GM23248 (cell line): ENCODE measurements around the gene MUC21. TPM values are rescaled to one million over a fixed set of nuclear protein-coding genes. Genes with fewer than 3 reads are reported as not detected.

Experiments
- DNase-seq: peaks from one replicate; pipeline ENCODE4 v3.0.0-alpha.2; 2015
- H2AFZ ChIP-seq: fragments of 200-600 bp; sonication (generic); 2 replicates; pipeline ENCODE4 v1.6.1; 2016; ENCODE audit warnings: antibody characterized with exemption
- H3F3A ChIP-seq: fragments of 200-600 bp; sonication (generic); 2 replicates; pipeline ENCODE4 v1.6.1; 2016; ENCODE audit warnings: mild to moderate bottlenecking, antibody characterized with exemption, mixed run types; ENCODE audit not compliant: insufficient read depth
- H3K27ac ChIP-seq: fragments of 200-600 bp; sonication (generic); 2 replicates; pipeline ENCODE4 v1.5.1; 2016; ENCODE audit warnings: mild to moderate bottlenecking
- H3K27me3 ChIP-seq: fragments of 200-600 bp; sonication (generic); replicated peaks from 2 replicates; pipeline ENCODE4 v1.6.1; 2016; ENCODE audit warnings: mild to moderate bottlenecking; ENCODE audit not compliant: insufficient read depth
- H3K36me3 ChIP-seq: fragments of 200-600 bp; sonication (generic); 2 replicates; pipeline ENCODE4 v1.6.1; 2016; ENCODE audit warnings: low read depth, mild to moderate bottlenecking
- H3K4me1 ChIP-seq: fragments of 200-600 bp; sonication (generic); 2 replicates; pipeline ENCODE4 v1.6.1; 2016; ENCODE audit warnings: mild to moderate bottlenecking; ENCODE audit not compliant: insufficient read depth
- H3K4me2 ChIP-seq: fragments of 200-600 bp; sonication (generic); one replicate; pipeline ENCODE4 v1.6.1; 2016; ENCODE audit warnings: mild to moderate bottlenecking; ENCODE audit not compliant: unreplicated experiment
- H3K4me3 ChIP-seq: fragments of 200-600 bp; sonication (generic); 2 replicates; pipeline ENCODE4 v1.5.1; 2016; ENCODE audit warnings: mild to moderate bottlenecking
- H3K79me2 ChIP-seq: fragments of 200-600 bp; sonication (generic); 2 replicates; pipeline ENCODE4 v1.6.1; 2016; ENCODE audit warnings: mild to moderate bottlenecking; ENCODE audit not compliant: insufficient read depth
- H3K9ac ChIP-seq: fragments of 200-600 bp; sonication (generic); 2 replicates; pipeline ENCODE4 v1.6.1; 2016; ENCODE audit warnings: mild to moderate bottlenecking
- H3K9me2 ChIP-seq: fragments of 200-600 bp; sonication (generic); 2 replicates; pipeline ENCODE4 v1.6.1; 2016; ENCODE audit warnings: mixed run types, mild to moderate bottlenecking, moderate library complexity; ENCODE audit not compliant: insufficient read depth
- H3K9me3 ChIP-seq: fragments of 200-600 bp; sonication (generic); one replicate; pipeline ENCODE4 v1.6.1; 2017; ENCODE audit warnings: low read depth
- H4K20me1 ChIP-seq: fragments of 200-600 bp; sonication (generic); 2 replicates; pipeline ENCODE4 v1.6.0; 2016; ENCODE audit not compliant: insufficient read depth
- EZH2 ChIP-seq: fragments of 200-600 bp; sonication (generic); IDR thresholded peaks from 2 replicates; pipeline ENCODE4 v1.6.1; 2018; ENCODE audit warnings: antibody characterized with exemption, mild to moderate bottlenecking; ENCODE audit not compliant: insufficient read depth, poor library complexity, severe bottlenecking
- EZH2phosphoT487 ChIP-seq: fragments of 200-600 bp; sonication (generic); IDR thresholded peaks from 2 replicates; pipeline ENCODE4 v1.6.1; 2018; ENCODE audit warnings: antibody characterized with exemption, moderate library complexity, mild to moderate bottlenecking, low read depth; ENCODE audit not compliant: insufficient read depth
- WGBS, 2 experiments: methylation state at CpG; one replicate each; pipeline ENCODE4 v1.1.6; 2015 to 2017; ENCODE audit warnings: low lambda C conversion rate in 2 of 2, low coverage in 1 of 2; ENCODE audit errors: missing lambda C conversion rate in 2 of 2; 5-methylcytosine and 5-hydroxymethylcytosine counted together
- in situ Hi-C: fragments of 300-500 bp; cut with MboI; formaldehyde crosslinking; loops from 2 replicates; pipeline ENCODE4 v1.15.0; 2020
- polyA plus RNA-seq: library from polyadenylated mRNA; unstranded; fragments of >200 nt; fragmentation: Nextera tagmentation; extraction: Ambion mirVana; gene quantifications from 2 replicates; pipeline ENCODE4 v1.2.1, GENCODE V29; 2016
- total RNA-seq: library from RNA; depleted of rRNA; stranded (reverse); fragments of >200 nt; shearing (Covaris generic); gene quantifications from 2 replicates; pipeline ENCODE4 v1.2.3, GENCODE V29; 2014

MUC21 gene
- total and polyA plus RNA-seq, 2 experiments from 2014 or later: not detected

DNA sequence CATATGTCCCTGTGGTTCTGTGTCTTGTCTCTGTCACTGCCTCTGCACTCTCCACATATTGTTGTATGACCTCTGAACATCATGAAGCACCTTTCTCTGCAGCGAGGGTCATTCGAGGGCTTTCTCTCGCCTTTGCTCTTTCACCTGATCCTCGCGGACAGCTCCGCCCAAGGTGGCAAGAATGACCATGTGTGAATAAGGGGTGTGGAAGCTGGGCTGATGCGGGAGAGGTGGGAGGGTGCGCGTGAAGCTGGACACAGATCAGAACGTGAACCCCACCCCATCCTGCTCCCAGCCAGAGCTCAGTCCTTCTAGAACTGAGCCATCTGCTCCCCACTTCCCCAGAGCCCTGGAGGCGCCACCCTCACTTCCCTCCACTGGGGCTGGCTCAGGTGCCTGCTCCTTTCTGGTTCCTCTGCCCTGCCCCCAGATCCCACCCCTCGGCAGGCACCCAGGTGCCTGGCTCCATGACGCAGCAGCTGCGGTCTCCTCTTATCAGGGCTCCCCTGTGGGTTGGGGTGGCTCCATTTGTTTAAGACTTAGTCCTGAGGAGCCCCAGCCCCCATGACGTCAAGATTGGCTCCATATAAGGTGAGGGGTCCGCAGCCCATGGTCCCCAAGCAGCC is 43.0 kb upstream of the MUC21 start, which contains the start of gene MUCL3:
Gene MUCL3, plus strand, starts transcription at position 613 of the 626 bp plus-strand sequence. CDS start 27 bp downstream, outside the sequence.
- Histone ChIP-seq H3K36me3 (no peaks in the 10 kb centered on the region), H3K4me1 (no peaks in the 10 kb centered on the region; the same call in 1 of the 2 replicates), H3K4me2 (no peak within 1 kb of the TSS), H4K20me1 (no peaks in the 10 kb centered on the region), H2AFZ (no peak within 1 kb of the TSS), H3K9me3 (no peaks in the 10 kb centered on the region), H3K9me2 (no peaks in the 10 kb centered on the region), H3K4me3 (no peak within 1 kb of the TSS), H3K79me2 (no peaks in the 10 kb centered on the region), H3F3A (no peaks in the 10 kb centered on the region), H3K9ac (no peak within 1 kb of the TSS), H3K27ac (no peak within 1 kb of the TSS), H3K27me3 (peaks cover 15% of the 10 kb centered on the region)
- no peak for TF ChIP-seq EZH2
- TF ChIP-seq EZH2phosphoT487: no peak
- WGBS, 2 experiments: 48% methylated on average over 15 to 16 of the region's 16 CpGs
- no peak for DNase-seq
- in situ Hi-C loops: no loop called here

GRCh38 chr6:30942338-30943060 is 41.0 kb upstream of the MUC21 start:
- TF ChIP-seq EZH2 (no peak), EZH2phosphoT487 (no peak)
- Histone ChIP-seq H3K36me3 (no peaks in the 10 kb centered on the region), H3K9ac (no peak overlapping the region), H3K9me3 (no peaks in the 10 kb centered on the region), H3K4me3 (0 out of 2 replicates have a peak overlapping the region, but pooled peaks have one; percentile 4), H3K27me3 (peaks cover 24% of the 10 kb centered on the region), H3K4me2 (peak overlapping the region; percentile 34), H3K79me2 (no peaks in the 10 kb centered on the region), H3K27ac (no peak overlapping the region), H3F3A (no peaks in the 10 kb centered on the region), H4K20me1 (no peaks in the 10 kb centered on the region), H3K9me2 (no peaks in the 10 kb centered on the region), H3K4me1 (no peaks in the 10 kb centered on the region; the same call in 1 of the 2 replicates), H2AFZ (peak overlapping the region; percentile 66)
- peak; percentile 89 for DNase-seq
- in situ Hi-C loops: no loop called here
- 13 to 16% methylated on average over 13 to 15 of the region's 15 CpGs for WGBS, 2 experiments

- DNase-seq: no peak
- Histone ChIP-seq H3K4me1 (no peaks in the 10 kb centered on the region; the same call in 1 of the 2 replicates), H3K4me3 (no peak overlapping the region), H4K20me1 (no peaks in the 10 kb centered on the region), H3K9me2 (no peaks in the 10 kb centered on the region), H3K9ac (no peak overlapping the region), H3K4me2 (no peak overlapping the region), H3K9me3 (no peaks in the 10 kb centered on the region), H3F3A (no peaks in the 10 kb centered on the region), H3K27ac (no peak overlapping the region), H3K79me2 (no peaks in the 10 kb centered on the region), H3K27me3 (peaks cover 26% of the 10 kb centered on the region), H2AFZ (no peak overlapping the region), H3K36me3 (no peaks in the 10 kb centered on the region)
- in situ Hi-C loops: no loop called here
- TF ChIP-seq EZH2phosphoT487 (no peak), EZH2 (no peak)
- WGBS, 2 experiments: 88 to 93% methylated on average over 3 to 4 of the region's 4 CpGs
These were observed 39.5 kb upstream of the MUC21 start for GRCh38 chr6:30944051-30944450.

DNA sequence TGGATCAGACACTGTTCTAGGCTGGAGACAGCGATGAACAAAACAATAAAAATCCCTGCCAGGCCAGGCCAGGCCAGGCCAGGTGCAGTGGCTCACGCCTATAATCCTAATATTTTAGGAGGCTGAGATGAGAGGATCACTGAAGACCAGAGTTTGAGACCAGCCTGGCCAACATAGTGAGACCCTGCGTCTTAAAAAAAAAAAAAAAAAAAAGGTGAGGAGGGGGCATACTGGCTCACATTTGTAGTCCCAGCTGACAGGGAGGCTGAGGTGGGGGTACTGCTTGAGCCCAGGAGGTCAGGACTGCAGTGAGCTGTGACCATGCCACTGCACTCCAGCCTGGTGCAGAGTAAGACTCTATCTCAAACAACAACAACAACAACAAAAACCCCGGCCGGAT is 38.2 kb upstream of the MUC21 start:
- WGBS, 2 experiments: 79 to 84% methylated on average over 5 of the region's 5 CpGs

More for the DNA sequence above, 38.2 kb upstream of the MUC21 start:
- Histone ChIP-seq H3K4me1 (no peaks in the 10 kb centered on the region; the same call in 1 of the 2 replicates), H3K4me3 (no peak overlapping the region), H3K9ac (no peak overlapping the region), H3K79me2 (no peaks in the 10 kb centered on the region), H3K4me2 (no peak overlapping the region), H3K27me3 (peaks cover 34% of the 10 kb centered on the region), H3K27ac (no peak overlapping the region), H3K36me3 (no peaks in the 10 kb centered on the region), H2AFZ (no peak overlapping the region), H4K20me1 (no peaks in the 10 kb centered on the region), H3K9me2 (no peaks in the 10 kb centered on the region), H3F3A (no peaks in the 10 kb centered on the region), H3K9me3 (no peaks in the 10 kb centered on the region)
- TF ChIP-seq EZH2phosphoT487 (no peak), EZH2 (no peak)
- in situ Hi-C loops: no loop called here
- DNase-seq: no peak
